Activated T-helper 9 cell treated with anti-CD3 and anti-CD28 coated beads, Interleukin-2, amount 50 U/mL, for 16 hours (primary cell): ENCODE data around the gene NLGN2.

Experiments
- DNase-seq: peaks from one replicate; pipeline ENCODE4 v3.0.0-alpha.2; 2020; ENCODE audit warnings: low read depth

Gene NLGN2

GRCh38 chr17:7392696-7393612 is 14.7 kb upstream of the NLGN2 start:
- no peak for DNase-seq

GRCh38 chr17:7393613-7394451 is 13.8 kb upstream of the NLGN2 start:
- DNase-seq = peak; percentile 45

GRCh38 chr17:7394452-7395191 is 13.0 kb upstream of the NLGN2 start, which contains the start of gene PLSCR3:
Gene PLSCR3 (minus strand): TSS chr17:7394525. CDS start chr17:7394110, 415 bp downstream.
- DNase-seq = peak; percentile 74

- no peak for DNase-seq
Measured at GRCh38 chr17:7396147-7396546, 11.5 kb upstream of the NLGN2 start.

GRCh38 chr17:7398612-7399011 is 9.0 kb upstream of the NLGN2 start:
- no peak for DNase-seq

- no peak for DNase-seq
Measured at GRCh38 chr17:7403043-7403726, 4.5 kb upstream of the NLGN2 start.

GRCh38 chr17:7403727-7403976 is 4.0 kb upstream of the NLGN2 start:
- no peak for DNase-seq

- peak; percentile 92 for DNase-seq
Measured at GRCh38 chr17:7403977-7404736, 3.5 kb upstream of the NLGN2 start, which contains the start of gene TMEM256. Gene TMEM256 (minus strand): TSS chr17:7404097. CDS start chr17:7404084, 13 bp downstream.

- DNase-seq = peak; percentile 61
Measured at GRCh38 chr17:7404737-7405349, 2.8 kb upstream of the NLGN2 start.

GRCh38 chr17:7405350-7406234 is 2.1 kb upstream of the NLGN2 start:
- no peak for DNase-seq

GRCh38 chr17:7406235-7406825 is 1.3 kb upstream of the NLGN2 start:
- DNase-seq = no peak

GRCh38 chr17:7407082-7407481 is 563 bp upstream of the NLGN2 start:
- DNase-seq = no peak

- DNase-seq = no peak
Measured at GRCh38 chr17:7408252-7408727, 645 bp downstream of the NLGN2 start.

GRCh38 chr17:7408863-7409262 is 1.2 kb downstream of the NLGN2 start:
- no peak for DNase-seq

- no peak for DNase-seq
Measured at GRCh38 chr17:7409716-7410115, 2.1 kb downstream of the NLGN2 start.

GRCh38 chr17:7410634-7411426 is 3.2 kb downstream of the NLGN2 start:
- DNase-seq = no peak

- no peak for DNase-seq
Measured at GRCh38 chr17:7411427-7411750, 3.7 kb downstream of the NLGN2 start.

- DNase-seq = no peak
Measured at GRCh38 chr17:7413346-7413985, 5.8 kb downstream of the NLGN2 start.
